HEK293T (cell line): ENCODE measurements around the gene ADAMTSL4.
"Not testable (repeated sequence)": the region's sequence is repeated elsewhere in the genome, so short reads cannot be mapped to it uniquely, and the experiment has no call there.

ENCODE experiments used
- CTCF ChIA-PET: fragments of 350-600 bp; formaldehyde crosslinking; extraction: SDS; loops from one replicate; lab custom pipeline; 2021; ENCODE audit warnings: antibody characterized with exemption, inconsistent platforms; lab: Yijun Ruan, JAX
- POLR2A ChIA-PET: fragments of 350-600 bp; formaldehyde crosslinking; extraction: SDS; loops from one replicate; lab custom pipeline; 2020; ENCODE audit warnings: antibody characterized with exemption, inconsistent platforms; lab: Yijun Ruan, JAX
- DNase-seq: peaks from one replicate; pipeline ENCODE4 v3.0.0; 2012; ENCODE audit warnings: mixed read lengths; ENCODE audit errors: extremely low spot score
- ARNT ChIP-seq: fragments of 450-650 bp; IDR thresholded peaks from 2 replicates; pipeline ENCODE4 v1.6.1; 2017; ENCODE audit warnings: mild to moderate bottlenecking
- BHLHE40 ChIP-seq: fragments of 450-650 bp; IDR thresholded peaks from 2 replicates; pipeline ENCODE4 v1.6.1; 2016; ENCODE audit warnings: mild to moderate bottlenecking, moderate library complexity, borderline replicate concordance
- CTBP1 ChIP-seq: fragments of 450-650 bp; IDR thresholded peaks from 2 replicates; pipeline ENCODE4 v1.6.1; 2016; ENCODE audit warnings: borderline replicate concordance
- ELF4 ChIP-seq: fragments of 450-650 bp; IDR thresholded peaks from 2 replicates; pipeline ENCODE4 v1.6.1; 2017; ENCODE audit warnings: antibody characterized with exemption
- FOXA1 ChIP-seq: fragments of 450-650 bp; IDR thresholded peaks from 2 replicates; pipeline ENCODE4 v1.6.1; 2016; ENCODE audit warnings: mild to moderate bottlenecking
- FOXK2 ChIP-seq: fragments of 450-650 bp; IDR thresholded peaks from 2 replicates; pipeline ENCODE4 v1.6.1; 2016; ENCODE audit warnings: mild to moderate bottlenecking
- FOXM1 ChIP-seq: fragments of 450-650 bp; IDR thresholded peaks from 2 replicates; pipeline ENCODE4 v1.6.1; 2017; ENCODE audit warnings: mild to moderate bottlenecking, borderline replicate concordance
- HDGF ChIP-seq: fragments of 450-650 bp; IDR thresholded peaks from 2 replicates; pipeline ENCODE4 v1.6.1; 2017; ENCODE audit warnings: antibody characterized with exemption, borderline replicate concordance
- L3MBTL2 ChIP-seq: fragments of 450-650 bp; conservative IDR thresholded peaks from 2 replicates; pipeline ENCODE4 v1.6.1; 2016; ENCODE audit warnings: mild to moderate bottlenecking
- LEF1 ChIP-seq: fragments of 450-650 bp; IDR thresholded peaks from 2 replicates; pipeline ENCODE4 v1.6.1; 2017; ENCODE audit warnings: mild to moderate bottlenecking, borderline replicate concordance
- NFRKB ChIP-seq: fragments of 450-650 bp; IDR thresholded peaks from 2 replicates; pipeline ENCODE4 v1.6.1; 2016; ENCODE audit warnings: mild to moderate bottlenecking, moderate library complexity
- PKNOX1 ChIP-seq: fragments of 450-650 bp; IDR thresholded peaks from 2 replicates; pipeline ENCODE4 v1.6.1; 2016
- SP1 ChIP-seq: fragments of 450-650 bp; IDR thresholded peaks from 2 replicates; pipeline ENCODE4 v1.6.1; 2017
- SUZ12 ChIP-seq: fragments of 450-650 bp; IDR thresholded peaks from 2 replicates; pipeline ENCODE4 v1.6.1; 2016; ENCODE audit warnings: mild to moderate bottlenecking
- TARDBP ChIP-seq: fragments of 450-650 bp; IDR thresholded peaks from 2 replicates; pipeline ENCODE4 v1.6.1; 2016
- ZNF384 ChIP-seq: fragments of 450-650 bp; IDR thresholded peaks from 2 replicates; pipeline ENCODE4 v1.6.1; 2016

The ADAMTSL4 gene

DNA sequence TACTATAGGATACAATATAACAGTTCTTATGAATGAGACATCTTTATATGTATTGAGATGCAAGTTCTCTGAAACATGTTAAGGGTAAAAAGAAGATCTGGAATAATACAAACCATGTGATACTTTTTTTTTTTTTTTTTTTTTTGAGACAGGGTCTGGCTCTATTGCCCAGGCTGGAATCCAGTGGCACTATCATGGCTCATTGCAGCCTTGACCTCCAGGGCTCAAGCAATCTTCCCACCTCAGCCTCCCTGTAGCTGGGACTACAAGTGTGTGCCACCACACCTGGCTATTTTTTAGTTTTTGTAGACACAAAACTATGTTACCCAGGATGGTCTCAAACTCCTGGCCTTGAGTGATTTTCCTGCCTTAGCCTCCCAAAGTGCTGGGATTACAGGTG is 52.3 kb downstream of the ADAMTSL4 start:
- TF ChIP-seq SUZ12 (no peak), NFRKB (no peak), FOXK2 (no peak), ZNF384 (no peak), L3MBTL2 (no peak), SP1 (no peak), LEF1 (no peak), HDGF (no peak), FOXA1 (no peak), ARNT (no peak), TARDBP (no peak), BHLHE40 (no peak), ELF4 (no peak)
- ChIA-PET CTCF (no interaction called here), POLR2A (interaction anchor here (8.8 kb wide), 1 partner anchor 23 kb away, joined by 63 read pairs; the partner anchor contains the start of gene MCL1)
- no peak for DNase-seq

GRCh38 chr1:150602372-150602771 is 53.2 kb downstream of the ADAMTSL4 start:
- TF ChIP-seq ZNF384 = 0 out of 2 replicates have a peak, but pooled peaks have one; percentile 21
- POLR2A ChIA-PET = interaction anchor here (1.4 to 8.8 kb wide), 2 partner anchors 18 to 24 kb away, joined by 5 to 63 read pairs; partner anchors contain the start of gene MCL1
- CTCF ChIA-PET, DNase-seq: not testable (repeated sequence)

GRCh38 chr1:150603711-150604110 is 54.5 kb downstream of the ADAMTSL4 start:
- no peak for TF ChIP-seq HDGF
- TF ChIP-seq SP1 = no peak
- no peak for TF ChIP-seq FOXK2
- TF ChIP-seq SUZ12 = no peak
- no peak for TF ChIP-seq TARDBP
- no peak for TF ChIP-seq ZNF384
- TF ChIP-seq NFRKB = no peak
- TF ChIP-seq FOXM1 = no peak
- TF ChIP-seq BHLHE40 = no peak
- no peak for TF ChIP-seq PKNOX1
- no peak for TF ChIP-seq CTBP1
- no peak for TF ChIP-seq LEF1
- TF ChIP-seq FOXA1 = no peak
- TF ChIP-seq ARNT = no peak
- TF ChIP-seq L3MBTL2 = no peak
- no peak for TF ChIP-seq ELF4
- CTCF ChIA-PET = interaction anchor here (1.2 kb wide), 1 partner anchor 16 kb away, joined by 5 read pairs; no protein-coding TSS in a partner anchor
- POLR2A ChIA-PET = interaction anchor here (0.7 to 8.8 kb wide), 6 partner anchors 11 to 40 kb away, joined by 3 to 63 read pairs (median 6); partner anchors contain the start of genes ENSA and MCL1
- no peak for DNase-seq

- no peak for DNase-seq
- ChIA-PET CTCF (interaction anchor here (1.2 kb wide), 1 partner anchor 15 kb away, joined by 5 read pairs; no protein-coding TSS in a partner anchor), POLR2A (interaction anchor here (1.6 to 8.8 kb wide), 4 partner anchors 16 to 40 kb away, joined by 5 to 63 read pairs (median 9); partner anchors contain the start of genes ENSA and MCL1)
- TF ChIP-seq TARDBP (no peak), CTBP1 (no peak), BHLHE40 (no peak), FOXA1 (no peak), ELF4 (no peak), LEF1 (no peak), PKNOX1 (no peak), HDGF (no peak), NFRKB (no peak)
Measured at GRCh38 chr1:150604226-150604588, 55.0 kb downstream of the ADAMTSL4 start.

DNA sequence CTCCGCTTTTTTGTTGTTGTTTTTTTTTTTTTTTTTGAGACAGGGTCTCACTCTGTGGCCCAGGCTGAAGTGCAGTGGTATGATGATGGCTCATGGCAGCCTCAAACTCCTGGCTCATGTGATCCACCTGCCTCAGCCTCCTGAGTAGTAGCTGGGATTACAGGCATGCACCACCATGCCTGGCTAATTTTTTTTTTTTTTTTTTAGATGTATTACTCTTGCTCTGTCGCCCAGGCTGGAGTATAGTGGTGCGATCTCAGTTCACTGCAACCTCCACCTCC is 56.2 kb downstream of the ADAMTSL4 start:
- CTCF ChIA-PET = interaction anchor here (0.7 to 1.0 kb wide), 2 partner anchors 16 to 44 kb away, joined by 4 to 5 read pairs; no protein-coding TSS in a partner anchor
- POLR2A ChIA-PET = interaction anchor here (0.5 to 8.8 kb wide), 4 partner anchors 15 to 45 kb away, joined by 3 to 63 read pairs (median 8); partner anchors contain the start of genes ENSA and MCL1
- DNase-seq = not testable (repeated sequence)

DNA sequence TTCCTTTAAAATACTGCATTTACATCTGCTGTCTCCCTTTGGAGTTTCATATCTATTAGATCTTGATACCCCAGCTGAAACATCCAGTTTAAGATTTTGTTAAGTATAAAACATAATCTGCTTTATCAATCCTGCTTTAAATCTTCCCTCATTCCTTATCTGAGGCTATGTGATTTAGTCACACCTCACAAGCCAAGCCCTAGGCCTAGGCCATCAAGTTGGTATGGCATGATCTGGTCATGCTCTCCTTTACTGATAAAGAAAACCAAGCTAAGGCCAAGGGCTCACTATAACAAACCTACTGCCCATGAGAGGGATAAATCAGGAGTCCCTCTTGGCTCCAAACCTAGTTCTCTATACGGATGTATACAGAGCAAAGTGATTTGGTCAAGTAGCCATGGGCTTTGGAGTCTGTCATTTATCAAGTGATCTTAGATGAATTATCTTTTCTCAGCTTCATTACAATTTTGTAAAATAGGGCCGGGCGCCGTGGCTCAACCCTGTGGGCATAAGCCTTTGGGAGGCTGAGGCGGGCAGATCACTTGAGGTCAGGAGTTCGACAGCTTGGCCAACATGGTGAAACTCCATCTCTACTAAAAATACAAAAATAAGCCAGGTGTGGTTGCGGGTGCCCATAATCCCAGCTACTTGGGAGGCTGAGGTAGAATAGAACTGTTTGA is 57.4 kb downstream of the ADAMTSL4 start:
- ChIA-PET POLR2A (interaction anchor here (8.8 kb wide), 1 partner anchor 28 kb away, joined by 63 read pairs; the partner anchor contains the start of gene MCL1), CTCF (interaction anchor here (0.5 to 0.6 kb wide), 3 partner anchors 13 to 107 kb away, joined by 3 to 6 read pairs (median 3); no protein-coding TSS in a partner anchor)
- DNase-seq = no peak
- TF ChIP-seq ELF4 (no peak), LEF1 (no peak), FOXM1 (no peak), FOXK2 (no peak), FOXA1 (no peak)

- CTCF ChIA-PET = interaction anchor here (1.3 to 1.5 kb wide), 2 partner anchors 10 to 12 kb away, joined by 3 to 5 read pairs; no protein-coding TSS in a partner anchor
- TF ChIP-seq LEF1 = no peak
- no peak for TF ChIP-seq TARDBP
- no peak for TF ChIP-seq ZNF384
- no peak for TF ChIP-seq FOXA1
- no peak for TF ChIP-seq SUZ12
- TF ChIP-seq FOXK2 = no peak
- no peak for TF ChIP-seq SP1
- TF ChIP-seq FOXM1 = no peak
- no peak for TF ChIP-seq L3MBTL2
- POLR2A ChIA-PET = interaction anchor here (1.5 to 8.8 kb wide), 2 partner anchors 20 to 31 kb away, joined by 5 to 63 read pairs; partner anchors contain the start of genes ENSA and MCL1
- no peak for DNase-seq
Measured at GRCh38 chr1:150609732-150610131, 60.5 kb downstream of the ADAMTSL4 start.
